Left lobe of liver (tissue), 2 donors: ENCODE measurements around the gene ZCCHC14. TPM values are rescaled to one million over a fixed set of nuclear protein-coding genes. Genes with fewer than 3 reads are reported as not detected.

Experiments
- ATAC-seq: fragments of 200-7000 bp; cut with Tn5 transposase; one replicate; pipeline ENCODE4 v1.9.1; 2020; ENCODE audit warnings: mild to moderate bottlenecking, moderate library complexity
- DNase-seq: peaks from one replicate; pipeline ENCODE4 v3.0.0-alpha.2; 2020; ENCODE audit warnings: low spot score
- total RNA-seq: library from RNA; stranded (reverse); gene quantifications from one replicate; pipeline ENCODE4 v1.2.1, GENCODE V29; 2021
- donor health status: DM: no; HTN: no; CAD: no; lungs with moderate emphysema.
- donor health status: DM: no; HTN: yes; CAD: no.

ZCCHC14 gene
- total RNA-seq, 1 donor from 2014 or later = 19.3 TPM

- DNase-seq (no peak), ATAC-seq (no peak)
Measured at GRCh38 chr16:87414251-87414680, 78.6 kb downstream of the ZCCHC14 start.

- DNase-seq (no peak), ATAC-seq (no peak)
Measured at GRCh38 chr16:87412996-87413421, 79.8 kb downstream of the ZCCHC14 start.

DNA sequence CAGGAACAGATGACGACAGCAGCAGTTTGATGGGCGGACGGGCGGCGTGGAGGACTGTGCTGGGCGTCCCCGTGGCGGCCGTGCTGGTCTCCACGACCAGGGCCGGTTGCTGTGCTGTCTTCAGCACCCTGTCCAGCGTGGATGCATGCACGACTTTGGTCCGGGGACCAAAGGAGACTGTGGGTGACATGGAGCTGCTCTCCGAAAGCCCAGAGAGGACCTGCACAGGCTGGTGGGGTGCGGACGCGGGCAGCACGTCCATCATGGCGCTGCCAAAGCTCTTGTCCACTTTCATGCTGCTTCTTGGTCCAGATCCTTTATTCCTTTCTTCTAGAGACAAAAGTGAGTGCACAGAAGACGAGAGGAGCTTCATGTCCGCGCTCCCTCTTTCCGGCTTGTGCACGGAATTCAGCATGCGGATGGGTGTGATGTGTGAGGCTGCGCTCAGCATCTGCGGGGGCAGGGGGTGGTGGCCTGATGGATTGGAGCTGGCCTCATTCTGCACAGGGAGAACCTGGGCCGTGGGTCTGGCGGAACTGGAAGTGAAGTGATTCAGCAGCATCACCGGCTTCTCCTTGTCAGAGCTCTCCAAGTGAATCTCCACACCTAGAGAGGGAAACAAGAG is 80.3 kb downstream of the ZCCHC14 start:
- DNase-seq (no peak), ATAC-seq (no peak)

GRCh38 chr16:87411375-87412271 is 81.2 kb downstream of the ZCCHC14 start:
- peak; percentile 6 for ATAC-seq
- no peak for DNase-seq

GRCh38 chr16:87410968-87411367 is 81.9 kb downstream of the ZCCHC14 start:
- ATAC-seq (no peak), DNase-seq (no peak)

GRCh38 chr16:87410530-87410929 is 82.3 kb downstream of the ZCCHC14 start:
- DNase-seq = no peak

DNA sequence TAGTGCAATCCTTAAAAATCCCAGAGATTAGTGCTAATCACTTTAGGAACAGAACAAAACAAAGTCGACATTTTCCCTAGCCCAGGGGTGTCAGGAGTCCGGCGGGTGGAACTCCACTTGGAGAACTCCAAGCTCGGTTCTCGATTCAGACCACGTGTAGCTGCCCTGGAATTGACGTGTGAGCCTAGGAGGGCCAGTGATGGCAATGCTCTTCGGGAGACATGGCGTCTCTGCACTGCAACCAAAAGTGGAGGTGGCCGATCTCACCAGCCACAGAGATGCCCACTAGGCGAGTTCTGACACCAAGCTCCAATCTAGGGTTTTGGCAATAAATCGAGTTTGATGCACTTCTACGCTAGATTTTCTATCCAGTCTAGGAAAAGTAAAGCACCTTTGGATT is 83.0 kb downstream of the ZCCHC14 start:
- ATAC-seq (no peak), DNase-seq (no peak)

More at GRCh38 chr16:87410530-87410929, 82.3 kb downstream of the ZCCHC14 start:
- ATAC-seq = no peak

DNA sequence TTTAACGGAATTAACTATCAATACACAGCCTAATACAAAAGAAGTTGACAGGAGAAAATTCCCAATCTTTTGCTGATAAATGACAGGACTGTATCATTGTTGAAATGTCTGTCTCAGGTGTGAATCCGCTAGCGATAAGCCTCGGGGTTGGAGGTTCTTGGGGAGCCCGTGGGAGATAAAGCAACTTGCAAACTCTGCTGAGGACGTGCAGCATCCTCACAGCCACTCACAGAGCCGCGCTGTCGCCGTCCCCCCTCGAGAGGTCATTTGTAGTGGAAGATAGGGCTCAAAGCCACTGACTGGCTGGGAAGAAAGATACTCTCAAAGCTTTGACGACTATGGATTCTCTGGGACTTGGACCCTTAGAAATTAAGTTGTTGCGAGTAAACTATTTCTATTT is 83.7 kb downstream of the ZCCHC14 start:
- no peak for DNase-seq
- no peak for ATAC-seq

DNA sequence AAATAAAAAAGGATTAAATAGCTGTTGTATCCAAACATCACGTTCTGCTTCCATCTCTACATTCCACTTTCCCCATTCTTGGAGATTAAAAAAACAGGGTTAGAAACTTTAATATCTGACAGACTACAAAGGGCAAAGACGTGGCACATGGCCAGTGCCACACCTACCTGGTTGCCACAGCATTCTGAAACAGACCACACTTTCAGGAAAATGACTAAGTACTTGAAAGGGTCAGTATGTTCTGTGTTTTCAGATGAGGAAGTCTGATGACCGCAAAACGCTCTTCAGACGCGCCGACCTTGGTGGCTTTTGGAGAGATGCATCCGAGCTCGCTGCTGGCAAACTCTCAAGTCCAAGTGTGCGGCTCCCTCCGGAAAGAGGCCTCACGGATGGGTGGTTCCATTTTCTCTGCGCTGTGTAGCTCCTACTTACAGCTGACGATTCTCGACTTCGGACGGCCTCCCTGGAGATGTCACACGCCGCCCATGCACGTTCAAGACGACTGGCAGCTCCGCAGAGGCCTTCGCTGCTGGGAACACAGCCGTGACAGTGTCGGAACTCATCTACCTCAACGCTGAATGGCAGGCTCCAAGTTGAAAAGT is 85.2 kb downstream of the ZCCHC14 start:
- no peak for DNase-seq

DNA sequence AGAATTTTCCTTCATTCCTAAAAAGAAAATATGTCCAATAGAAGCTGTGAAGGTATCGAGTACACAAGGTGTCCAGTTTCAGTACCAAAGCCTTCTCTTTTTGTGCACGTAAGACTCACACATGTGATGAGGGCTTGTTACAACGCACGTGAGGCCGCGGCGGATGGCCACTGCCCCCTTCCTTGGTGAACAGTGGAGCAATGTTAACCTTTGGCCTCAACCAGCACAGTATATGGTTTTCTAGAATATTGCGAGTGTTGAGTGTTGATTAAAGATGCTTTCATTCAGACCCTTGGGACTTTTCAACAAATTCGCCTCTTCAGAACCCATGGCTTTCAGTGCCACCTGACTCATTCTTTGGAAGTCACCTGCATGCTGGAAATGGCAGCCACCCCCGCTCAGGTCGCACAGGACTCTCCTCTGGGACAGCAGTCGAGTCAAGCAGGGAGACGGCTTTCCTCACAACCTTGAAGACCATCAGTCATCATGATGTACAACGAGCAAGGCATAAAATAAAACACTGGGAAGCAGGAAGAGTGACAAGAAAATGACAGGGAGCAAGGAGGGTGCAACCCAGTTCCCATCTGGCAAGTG is 86.2 kb downstream of the ZCCHC14 start:
- no peak for DNase-seq

More for the DNA sequence above, 85.2 kb downstream of the ZCCHC14 start:
- ATAC-seq = peak; percentile 49

GRCh38 chr16:87404764-87405625 is 87.8 kb downstream of the ZCCHC14 start:
- DNase-seq (no peak), ATAC-seq (no peak)

More for the DNA sequence above, 86.2 kb downstream of the ZCCHC14 start:
- no peak for ATAC-seq

DNA sequence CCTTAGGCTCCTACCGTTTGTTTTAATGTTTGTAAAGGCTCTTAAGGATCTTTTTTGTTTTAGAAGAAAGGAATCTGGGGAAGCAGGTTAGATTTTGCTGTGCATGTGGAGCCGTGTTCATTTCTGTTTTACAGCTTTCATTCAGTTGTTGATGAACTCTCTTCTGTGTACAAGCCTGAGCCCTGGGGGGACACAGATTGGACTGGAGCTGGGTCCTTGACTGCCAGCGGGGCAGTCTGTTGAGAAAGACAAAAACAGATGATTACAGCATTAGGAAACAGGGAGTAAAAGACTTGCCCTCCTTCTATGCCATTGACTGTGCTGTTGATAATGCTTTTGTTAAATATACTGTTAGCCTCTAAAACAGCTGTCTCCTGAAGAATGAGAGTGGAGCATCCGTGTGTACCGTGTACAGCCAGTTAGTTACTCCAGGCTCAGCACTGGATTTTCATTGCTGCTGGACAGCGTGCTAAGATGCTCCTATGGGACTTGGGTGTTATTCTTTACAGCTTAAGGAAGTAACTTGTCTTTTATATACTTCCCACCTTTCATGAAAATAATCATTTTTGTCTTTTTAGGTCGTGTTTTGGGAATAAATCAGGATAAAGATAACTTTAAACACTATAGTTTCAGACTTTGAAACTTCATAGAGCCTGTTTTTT is 97.5 kb downstream of the ZCCHC14 start:
- DNase-seq (no peak), ATAC-seq (no peak)

DNA sequence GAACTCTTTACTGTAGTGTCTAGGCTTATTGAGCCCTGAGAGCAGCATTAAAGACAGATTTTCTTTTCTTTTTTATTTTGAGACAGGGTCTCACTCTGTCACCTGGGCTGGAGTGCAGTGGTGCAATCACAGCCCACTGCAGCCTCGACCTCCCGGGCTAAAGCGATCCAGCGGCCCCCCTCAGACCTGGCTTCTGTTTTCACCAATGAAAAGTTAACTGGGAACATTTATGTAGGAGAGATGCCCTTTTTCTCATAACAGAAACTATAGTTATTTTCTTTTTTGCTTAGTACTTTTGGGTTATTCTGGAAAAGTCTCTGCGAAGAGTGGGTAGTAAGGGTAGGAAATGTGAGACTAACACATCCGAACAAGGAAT is 99.2 kb downstream of the ZCCHC14 start:
- ATAC-seq = no peak
- no peak for DNase-seq

DNA sequence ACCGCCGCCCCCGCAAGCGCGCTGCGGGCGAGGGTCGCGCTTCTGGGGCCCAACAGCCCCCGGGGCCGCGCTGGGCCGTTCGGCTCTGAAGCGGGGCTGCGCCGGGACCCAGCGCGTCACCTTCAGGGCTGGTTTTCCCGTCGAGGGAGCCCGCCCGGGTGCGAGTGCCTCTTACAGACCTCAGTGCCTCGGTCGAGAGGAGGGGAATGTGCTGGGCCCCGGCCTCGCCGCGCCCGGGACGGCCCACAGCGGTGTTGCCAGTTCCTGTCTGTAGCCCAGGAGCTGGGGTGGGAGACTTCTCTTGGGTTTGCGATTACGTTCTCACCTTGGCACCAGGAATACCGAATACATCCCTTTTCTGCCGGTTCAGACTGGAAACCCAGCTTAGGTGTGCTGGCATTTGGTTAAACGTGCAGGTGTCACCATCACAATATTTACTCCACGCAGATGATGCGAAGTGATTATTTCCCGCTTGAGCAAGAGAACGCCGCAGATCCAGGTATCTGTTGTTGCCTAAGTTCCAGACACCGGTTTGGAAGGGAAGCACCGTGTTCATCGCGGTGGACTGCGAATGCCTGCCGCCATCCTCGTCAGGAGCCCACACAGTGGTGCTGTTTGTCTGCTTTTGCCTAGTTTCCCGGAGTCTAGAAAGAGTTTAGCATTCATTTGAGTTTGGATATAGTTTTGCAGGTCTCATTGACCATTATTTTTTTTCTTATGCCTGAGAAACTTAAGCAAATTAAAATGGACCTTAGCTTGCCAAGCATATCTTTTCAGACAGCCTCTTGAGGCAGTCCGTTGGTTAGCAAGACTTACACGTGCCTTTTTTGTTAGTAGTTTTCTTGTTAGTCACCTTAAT is 99.8 kb downstream of the ZCCHC14 start:
- peak; percentile 4 for ATAC-seq
- peak; percentile 64 for DNase-seq

DNA sequence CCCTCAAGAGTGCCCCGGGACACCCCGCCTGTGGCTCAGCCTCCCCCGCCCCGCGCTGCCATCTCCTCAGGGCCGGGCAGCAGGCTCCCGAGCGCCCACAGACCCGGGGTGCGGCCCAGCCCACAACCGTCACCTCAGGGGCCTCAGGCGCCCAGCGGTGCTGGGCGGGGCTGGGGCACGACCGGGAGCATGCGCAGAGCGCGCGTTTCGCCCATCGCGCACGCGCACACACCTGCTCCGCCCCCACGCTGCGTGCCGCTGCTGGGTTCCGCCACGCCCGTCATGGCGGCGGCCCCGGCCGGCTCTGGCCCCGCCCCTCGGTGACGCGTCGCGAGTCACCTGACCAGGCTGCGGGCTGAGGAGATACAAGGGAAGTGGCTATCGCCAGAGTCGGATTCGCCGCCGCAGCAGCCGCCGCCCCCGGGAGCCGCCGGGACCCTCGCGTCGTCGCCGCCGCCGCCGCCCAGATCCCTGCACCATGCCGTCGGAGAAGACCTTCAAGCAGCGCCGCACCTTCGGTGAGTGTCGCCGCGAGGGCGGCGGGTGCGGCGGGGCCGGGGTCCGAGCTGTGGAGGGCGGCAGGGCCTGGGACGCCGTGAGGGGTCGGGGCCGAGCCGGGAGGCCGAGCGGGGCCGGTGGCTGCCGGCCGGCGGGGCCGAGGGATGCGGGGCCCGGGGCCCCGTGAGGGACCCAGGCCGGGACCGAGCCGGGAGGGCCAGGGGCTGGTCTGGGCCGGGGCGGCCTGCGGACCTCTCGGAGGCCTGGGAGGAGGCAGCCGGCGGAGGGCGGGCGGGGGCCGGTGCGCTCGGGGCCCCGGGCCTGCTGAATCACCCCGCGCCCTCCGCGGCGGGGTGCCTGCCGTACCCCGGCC is 100.6 kb downstream of the ZCCHC14 start, which contains the start of gene MAP1LC3B:
MAP1LC3B (plus strand) TSS at position 387 of the 871 bp plus-strand sequence; CDS start at position 479, 92 bp downstream.
- peak; percentile 82 for ATAC-seq

DNA sequence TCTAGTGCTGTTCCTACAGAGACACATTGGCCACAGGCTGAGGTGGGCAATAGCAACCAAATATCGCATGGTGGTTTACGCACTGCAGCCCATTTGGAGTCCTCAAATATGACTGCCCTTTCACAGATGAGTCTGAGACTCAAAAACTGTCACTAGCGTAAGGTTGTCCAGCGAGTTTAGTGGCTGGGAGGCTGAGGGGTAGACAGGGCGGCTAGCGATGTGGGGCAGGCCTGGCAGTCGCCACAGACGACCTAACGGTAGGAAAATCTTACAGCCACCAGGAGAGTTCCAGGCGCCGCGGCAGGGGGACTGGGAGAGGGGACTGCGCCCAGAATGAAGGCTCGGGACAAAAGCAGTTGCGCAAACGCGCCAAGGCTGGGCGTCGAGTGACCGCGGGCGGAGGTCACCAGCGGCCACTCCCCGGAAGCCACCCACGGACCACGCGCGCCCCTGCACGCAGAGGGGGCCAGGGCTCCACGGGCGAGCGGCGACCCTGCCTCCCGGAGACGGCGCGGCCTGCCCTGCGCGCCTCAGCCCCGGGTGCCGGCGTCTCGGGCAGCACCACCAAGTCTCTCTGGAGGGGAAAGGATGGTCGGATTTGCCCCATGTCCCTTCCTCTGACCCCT is 101.4 kb downstream of the ZCCHC14 start:
- DNase-seq (peak; percentile 81), ATAC-seq (peak; percentile 54)

More for the DNA sequence above, 100.6 kb downstream of the ZCCHC14 start, which contains the start of gene MAP1LC3B:
- DNase-seq = peak; percentile 99
